Activated CD8-positive, alpha-beta T cell treated with anti-CD3 and anti-CD28 coated beads for 36 hours (primary cell): Measurements from ENCODE around the gene PPM1L. TPM values are rescaled to one million over a fixed set of nuclear protein-coding genes. Genes with fewer than 3 reads are reported as not detected.

ENCODE experiments used
- ATAC-seq: fragments of 200-7000 bp; cut with Tn5 transposase; one replicate; pipeline ENCODE4 v1.10.0; 2021; ENCODE audit warnings: mild to moderate bottlenecking, moderate library complexity
- CTCF ChIA-PET: fragments of 350-600 bp; sonication (Branson Sonifier 250); formaldehyde crosslinking; loops from one replicate; lab custom pipeline; 2021; ENCODE audit warnings: antibody characterized with exemption; lab: Charles Lee
- POLR2A ChIA-PET: fragments of 350-600 bp; sonication (Branson Sonifier 250); formaldehyde crosslinking; loops from one replicate; lab custom pipeline; 2021; ENCODE audit warnings: antibody characterized with exemption; lab: Charles Lee
- DNase-seq: peaks from one replicate; pipeline ENCODE4 v3.0.0-alpha.2; 2020
- H3K27ac Mint-ChIP-seq: one replicate; pipeline ENCODE4 v1.8.0; 2021; ENCODE audit warnings: mild to moderate bottlenecking, mixed read lengths
- H3K27me3 Mint-ChIP-seq: one replicate; pipeline ENCODE4 v1.8.0; 2021; ENCODE audit warnings: mixed read lengths
- H3K36me3 Mint-ChIP-seq: one replicate; pipeline ENCODE4 v1.8.0; 2021; ENCODE audit warnings: low read depth, mixed read lengths
- H3K4me1 Mint-ChIP-seq: one replicate; pipeline ENCODE4 v1.8.0; 2021; ENCODE audit warnings: low read depth, mixed read lengths
- H3K4me3 Mint-ChIP-seq: one replicate; pipeline ENCODE4 v1.8.0; 2021; ENCODE audit warnings: mild to moderate bottlenecking, moderate library complexity, mixed read lengths
- H3K9me3 Mint-ChIP-seq: one replicate; pipeline ENCODE4 v1.8.0; 2021; ENCODE audit warnings: mixed read lengths
- intact Hi-C: fragments of 100-400 bp; cut with micrococcal nuclease; formaldehyde crosslinking; loops from one replicate; pipeline ENCODE4 v1.10.0; 2022
- total RNA-seq, 2 experiments: library from RNA; stranded (reverse); gene quantifications; one replicate each; pipeline ENCODE4 v1.2.3, GENCODE V29; 2021
- TF ChIP-seq, protein P1 (sequence below): fragments of 200-600 bp; IDR thresholded peaks from one replicate; pipeline ENCODE4 v1.8.0; 2022; ENCODE audit warnings: antibody characterized with exemption, mild to moderate bottlenecking

Gene PPM1L
- total RNA-seq, 2 experiments from 2014 or later: 2.6 to 2.7 TPM

DNA sequence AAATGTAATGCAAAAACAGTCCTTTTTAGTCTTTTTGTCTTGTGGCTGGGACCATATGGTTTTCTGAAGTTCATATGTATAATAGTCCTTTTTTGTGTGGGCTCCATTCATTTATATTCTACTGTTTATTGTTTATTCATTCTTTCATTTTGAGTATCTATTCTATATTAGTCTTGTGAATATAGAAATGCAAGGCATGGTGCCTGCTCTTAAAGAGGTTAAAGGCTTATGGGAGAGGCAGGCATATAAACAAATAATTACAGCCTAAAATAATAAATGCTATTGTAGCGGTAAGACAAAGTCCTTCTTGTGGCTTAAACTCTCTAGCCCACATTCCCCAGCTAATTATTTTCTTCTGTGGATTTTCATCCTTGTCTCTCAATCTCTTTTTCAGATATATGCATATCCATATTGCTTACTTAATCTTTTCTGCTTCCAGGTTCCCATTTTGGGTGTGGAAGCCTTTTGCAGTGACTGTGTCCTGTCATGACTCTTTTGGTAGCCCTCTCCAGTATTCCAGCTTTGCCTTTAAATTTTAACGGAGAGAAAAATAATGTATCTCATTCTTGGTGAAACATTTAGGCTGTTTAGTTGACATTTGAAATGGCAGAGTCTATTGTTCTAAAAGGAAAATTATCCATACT is 101.6 kb downstream of the PPM1L start:
- Mint-ChIP-seq H3K36me3 (no peaks in the 10 kb centered on the region), H3K4me1 (no peaks in the 10 kb centered on the region), H3K27me3 (no peaks in the 10 kb centered on the region), H3K4me3 (no peak overlapping the region), H3K9me3 (no peaks in the 10 kb centered on the region), H3K27ac (no peak overlapping the region)
- DNase-seq (no peak), ATAC-seq (no peak)
- intact Hi-C loops: no loop called here
- ChIA-PET POLR2A (no interaction called here), CTCF (no interaction called here)
- TF ChIP-seq, protein P1, sequence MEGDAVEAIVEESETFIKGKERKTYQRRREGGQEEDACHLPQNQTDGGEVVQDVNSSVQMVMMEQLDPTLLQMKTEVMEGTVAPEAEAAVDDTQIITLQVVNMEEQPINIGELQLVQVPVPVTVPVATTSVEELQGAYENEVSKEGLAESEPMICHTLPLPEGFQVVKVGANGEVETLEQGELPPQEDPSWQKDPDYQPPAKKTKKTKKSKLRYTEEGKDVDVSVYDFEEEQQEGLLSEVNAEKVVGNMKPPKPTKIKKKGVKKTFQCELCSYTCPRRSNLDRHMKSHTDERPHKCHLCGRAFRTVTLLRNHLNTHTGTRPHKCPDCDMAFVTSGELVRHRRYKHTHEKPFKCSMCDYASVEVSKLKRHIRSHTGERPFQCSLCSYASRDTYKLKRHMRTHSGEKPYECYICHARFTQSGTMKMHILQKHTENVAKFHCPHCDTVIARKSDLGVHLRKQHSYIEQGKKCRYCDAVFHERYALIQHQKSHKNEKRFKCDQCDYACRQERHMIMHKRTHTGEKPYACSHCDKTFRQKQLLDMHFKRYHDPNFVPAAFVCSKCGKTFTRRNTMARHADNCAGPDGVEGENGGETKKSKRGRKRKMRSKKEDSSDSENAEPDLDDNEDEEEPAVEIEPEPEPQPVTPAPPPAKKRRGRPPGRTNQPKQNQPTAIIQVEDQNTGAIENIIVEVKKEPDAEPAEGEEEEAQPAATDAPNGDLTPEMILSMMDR: no peak

DNA sequence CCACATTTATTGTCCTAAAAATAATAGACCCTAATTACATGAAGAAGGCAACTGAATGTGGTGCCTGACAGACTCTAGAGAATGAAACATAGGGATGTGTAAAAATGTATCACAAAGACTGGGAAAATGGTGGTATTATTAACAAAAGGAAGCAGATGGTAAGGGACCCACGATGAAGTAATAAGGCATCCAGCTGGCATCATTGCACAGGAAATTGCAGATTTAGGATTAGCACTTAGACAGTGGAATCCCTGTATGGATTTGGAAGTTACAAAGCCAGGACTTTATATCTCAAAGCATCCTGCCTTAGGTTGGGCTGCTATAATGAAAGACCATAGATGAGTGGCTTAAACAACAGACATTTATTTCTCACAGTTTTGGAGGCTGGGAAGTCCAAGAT is 104.3 kb downstream of the PPM1L start:
- H3K9me3 Mint-ChIP-seq: no peaks in the 10 kb centered on the region
- ChIA-PET CTCF (no interaction called here), POLR2A (no interaction called here)
- H3K27ac Mint-ChIP-seq: no peak overlapping the region
- no peak for DNase-seq
- H3K36me3 Mint-ChIP-seq: no peaks in the 10 kb centered on the region
- TF ChIP-seq, protein P1: no peak
- H3K4me1 Mint-ChIP-seq: no peaks in the 10 kb centered on the region
- ATAC-seq: no peak
- no peak overlapping the region for H3K4me3 Mint-ChIP-seq
- no peaks in the 10 kb centered on the region for H3K27me3 Mint-ChIP-seq
- intact Hi-C loops: no loop called here

DNA sequence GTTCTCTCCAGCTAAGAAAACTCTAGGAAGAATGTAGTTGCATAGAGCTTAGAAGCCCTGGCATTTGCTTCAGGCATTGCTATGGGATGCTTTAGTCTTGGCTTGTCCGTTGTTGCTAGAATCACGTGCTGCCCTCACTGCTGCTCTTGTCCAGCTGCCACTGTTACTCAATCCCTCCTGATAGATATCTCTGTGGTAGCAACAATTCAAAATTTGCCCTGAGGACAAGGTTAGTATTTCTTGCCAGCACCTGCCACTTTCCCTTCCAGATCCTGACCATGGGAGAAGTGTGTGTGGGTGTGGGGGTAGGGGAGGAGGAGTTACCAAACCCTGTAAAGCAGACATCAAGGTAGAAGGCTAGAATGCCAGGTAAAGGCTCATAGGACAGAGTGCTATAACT is 113.8 kb downstream of the PPM1L start:
- CTCF ChIA-PET: no interaction called here
- ATAC-seq (no peak), DNase-seq (no peak)
- H3K4me1 Mint-ChIP-seq: no peaks in the 10 kb centered on the region
- no peaks in the 10 kb centered on the region for H3K9me3 Mint-ChIP-seq
- intact Hi-C loops: no loop called here
- TF ChIP-seq, protein P1: no peak
- H3K27me3 Mint-ChIP-seq: no peaks in the 10 kb centered on the region
- H3K27ac Mint-ChIP-seq: no peak overlapping the region
- H3K36me3 Mint-ChIP-seq: no peaks in the 10 kb centered on the region
- POLR2A ChIA-PET: no interaction called here
- no peak overlapping the region for H3K4me3 Mint-ChIP-seq

DNA sequence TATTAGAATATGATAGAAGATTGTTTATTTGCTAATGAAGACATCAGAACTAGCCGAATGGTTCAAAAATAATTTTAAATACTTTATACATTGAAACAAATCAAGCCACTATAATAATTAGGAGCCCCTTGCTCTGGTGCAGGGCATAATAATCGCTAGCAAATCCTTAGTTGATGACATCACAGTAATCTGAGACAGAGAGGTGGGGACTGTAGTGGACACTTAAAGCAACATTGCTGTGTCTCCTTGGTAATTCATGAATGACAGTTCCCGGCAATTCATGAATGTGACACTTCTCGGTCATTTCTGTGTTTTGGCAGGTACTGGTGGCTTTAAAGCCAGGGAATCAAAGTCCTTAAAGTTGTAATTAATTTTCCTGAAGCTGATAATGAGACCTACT is 114.3 kb downstream of the PPM1L start:
- no peaks in the 10 kb centered on the region for H3K9me3 Mint-ChIP-seq
- intact Hi-C loops: no loop called here
- TF ChIP-seq, protein P1: no peak
- no peak for DNase-seq
- CTCF ChIA-PET: no interaction called here
- no peak overlapping the region for H3K4me3 Mint-ChIP-seq
- no peaks in the 10 kb centered on the region for H3K36me3 Mint-ChIP-seq
- POLR2A ChIA-PET: no interaction called here
- no peaks in the 10 kb centered on the region for H3K4me1 Mint-ChIP-seq
- no peak overlapping the region for H3K27ac Mint-ChIP-seq
- no peak for ATAC-seq
- no peaks in the 10 kb centered on the region for H3K27me3 Mint-ChIP-seq

DNA sequence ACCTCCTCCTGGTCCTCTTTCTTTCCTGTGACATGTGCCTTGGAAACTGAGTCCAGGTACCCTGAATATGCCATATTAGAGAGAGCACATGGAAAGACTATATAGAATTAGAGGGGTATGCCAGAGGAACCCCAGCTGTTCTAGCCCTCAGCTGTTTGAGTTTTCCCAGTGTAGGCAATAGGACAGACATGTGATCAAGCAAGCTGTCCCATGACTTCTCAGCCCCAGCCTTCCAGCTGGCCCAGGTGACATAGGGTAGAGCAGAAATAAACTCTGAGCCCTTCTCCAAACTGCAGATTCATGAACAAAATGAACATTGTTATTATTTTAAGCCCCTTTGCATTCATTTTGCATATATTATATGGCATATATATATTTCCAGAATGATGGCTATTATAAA is 118.7 kb downstream of the PPM1L start:
- Mint-ChIP-seq H3K36me3 (no peaks in the 10 kb centered on the region), H3K27me3 (no peaks in the 10 kb centered on the region), H3K9me3 (peaks cover 5% of the 10 kb centered on the region), H3K4me3 (no peak overlapping the region), H3K27ac (no peak overlapping the region), H3K4me1 (no peaks in the 10 kb centered on the region)
- DNase-seq (no peak), ATAC-seq (no peak)
- ChIA-PET CTCF (no interaction called here), POLR2A (no interaction called here)
- TF ChIP-seq, protein P1: no peak
- intact Hi-C loops: no loop called here
